Right cardiac atrium (tissue), 5 donors: ENCODE results near the gene GIGYF2. TPM values are rescaled to one million over a fixed set of nuclear protein-coding genes. Genes with fewer than 3 reads are reported as not detected.

Source experiments
- ATAC-seq, 2 donors: fragments of 200-7000 bp; cut with Tn5 transposase; one replicate each; pipeline versions ENCODE4 v1.8.0 to v1.9.1; 2020; ENCODE audit warnings: moderate library complexity in 2 of 2, mild to moderate bottlenecking in 1 of 2
- DNase-seq, 3 donors: peaks; one replicate each; pipeline ENCODE4 v3.0.0-alpha.2; 2020
- H3K27ac ChIP-seq: one replicate; pipeline ENCODE4 v1.5.1; 2013; ENCODE audit warnings: mild to moderate bottlenecking, low read length, control low read depth, moderate library complexity
- H3K27me3 ChIP-seq: one replicate; pipeline ENCODE4 v1.6.1; 2013; ENCODE audit not compliant: control insufficient read depth, insufficient read depth
- H3K4me1 ChIP-seq: one replicate; pipeline ENCODE4 v1.6.1; 2013; ENCODE audit warnings: low read length; ENCODE audit not compliant: control insufficient read depth, insufficient read depth
- H3K4me3 ChIP-seq: one replicate; pipeline ENCODE4 v1.5.1; 2013; ENCODE audit warnings: low read length, control low read depth
- H3K9me3 ChIP-seq: one replicate; pipeline ENCODE4 v1.6.1; 2013; ENCODE audit warnings: low read length; ENCODE audit not compliant: control insufficient read depth
- WGBS: extraction: QIAGEN DNeasy Blood & Tissue Kit; methylation state at CpG from one replicate; pipeline ENCODE4 v1.1.7; 2013; 5-methylcytosine and 5-hydroxymethylcytosine counted together
- intact Hi-C, 4 donors: fragments of 100-400 bp; cut with DNase I; formaldehyde crosslinking; loops; one replicate each; pipeline versions ENCODE4 v1.11.0 to v1.14.0; 2022 to 2023
- polyA plus RNA-seq: library from polyadenylated mRNA; stranded (reverse); fragments of 200-250 nt; gene quantifications from one replicate; pipeline ENCODE4 v1.2.3, GENCODE V29; 2013
- total RNA-seq, 4 donors: library from RNA; stranded (reverse); fragmentation: NEBNext Ultra II Directional; extraction: Animal tissue kit (Norgen Biotek cat#: 25700); gene quantifications; one replicate each; pipeline ENCODE4 v1.2.1, GENCODE V29; 2021
- donor health status: healthy with polysubstance abuse.
- donor health status: DM: no; HTN: yes; CAD: no.
- donor health status: DM: no; HTN: no; CAD: no.
- donor health status: DM: no; HTN: yes; CAD: no; lungs with severe emphysema.
- donor health status: DM: yes; HTN: yes; CAD: no.

The GIGYF2 gene
- total and polyA plus RNA-seq, 5 donors, result 21.6 to 68.2 (median 61.3) TPM

- H3K9me3 ChIP-seq, result no peaks in the 10 kb centered on the region
These were observed 176.3 kb downstream of the GIGYF2 start for GRCh38 chr2:232873292-232873908.

DNA sequence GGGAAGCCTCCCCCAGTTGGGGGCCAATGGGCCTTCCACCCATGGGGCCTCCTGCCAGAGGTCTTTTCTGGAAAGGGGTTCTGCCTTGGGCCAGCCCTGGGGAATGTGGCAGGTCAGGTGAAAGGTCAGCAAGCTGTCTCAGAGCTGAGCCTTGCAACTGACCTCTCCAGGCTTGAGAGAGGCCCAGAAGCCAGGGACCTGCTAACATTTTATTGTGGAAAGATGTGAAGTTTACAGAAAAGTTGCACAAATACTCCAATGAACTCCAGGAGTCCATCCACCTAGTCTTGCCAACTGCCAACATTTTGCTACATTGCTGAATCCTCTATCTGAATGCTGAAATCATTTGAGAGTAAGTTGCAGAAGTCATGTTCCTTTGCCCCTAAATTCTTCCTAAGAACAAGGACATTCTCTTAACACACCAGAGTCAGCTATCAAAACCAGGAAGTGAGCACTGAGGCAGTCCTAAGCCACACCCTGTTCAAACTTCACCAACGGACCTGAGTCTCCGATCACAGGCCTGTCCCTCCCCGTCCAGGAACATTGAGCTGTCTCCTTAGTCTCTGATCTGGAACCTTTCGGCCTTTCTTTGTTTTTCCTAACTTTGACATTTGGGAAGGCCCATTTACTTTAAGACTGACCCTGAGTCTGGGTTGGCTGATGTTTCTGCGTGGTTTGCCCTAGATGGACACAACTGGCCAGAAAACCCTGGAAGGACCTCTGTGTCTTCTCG is 176.9 kb downstream of the GIGYF2 start:
- Histone ChIP-seq H3K9me3 (no peaks in the 10 kb centered on the region), H3K4me3 (no peak overlapping the region), H3K27ac (no peak overlapping the region), H3K27me3 (no peaks in the 10 kb centered on the region), H3K4me1 (no peaks in the 10 kb centered on the region)
- no peak for DNase-seq
- intact Hi-C loops, result loop anchor here in 1 of 4 donors (10.0 kb wide), 1 partner anchor 381 kb away; the partner anchor contains the start of gene ATG16L1
- 81% methylated on average over 6 of the region's 6 CpGs for WGBS
- no peak for ATAC-seq

More at GRCh38 chr2:232873292-232873908, 176.3 kb downstream of the GIGYF2 start:
- Histone ChIP-seq H3K27ac (no peak overlapping the region), H3K4me1 (no peaks in the 10 kb centered on the region), H3K4me3 (no peak overlapping the region), H3K27me3 (no peaks in the 10 kb centered on the region)
- intact Hi-C loops, result loop anchor here in 1 of 4 donors (10.0 kb wide), 1 partner anchor 381 kb away; the partner anchor contains the start of gene ATG16L1
- WGBS, result 94% methylated on average over 14 of the region's 14 CpGs
- no peak for ATAC-seq
- no peak for DNase-seq

GRCh38 chr2:232874677-232875223 is 177.6 kb downstream of the GIGYF2 start:
- ATAC-seq (no peak), DNase-seq (no peak)
- Histone ChIP-seq H3K27ac (no peak overlapping the region), H3K4me3 (no peak overlapping the region), H3K9me3 (no peaks in the 10 kb centered on the region), H3K27me3 (no peaks in the 10 kb centered on the region), H3K4me1 (no peaks in the 10 kb centered on the region)
- intact Hi-C loops, result loop anchor here in 1 of 4 donors (10.0 kb wide), 1 partner anchor 380 kb away; the partner anchor contains the start of gene ATG16L1
- 93% methylated on average over 16 of the region's 16 CpGs for WGBS

GRCh38 chr2:232875256-232876121 is 178.4 kb downstream of the GIGYF2 start:
- H3K27ac ChIP-seq, result no peak overlapping the region
- no peak for DNase-seq

DNA sequence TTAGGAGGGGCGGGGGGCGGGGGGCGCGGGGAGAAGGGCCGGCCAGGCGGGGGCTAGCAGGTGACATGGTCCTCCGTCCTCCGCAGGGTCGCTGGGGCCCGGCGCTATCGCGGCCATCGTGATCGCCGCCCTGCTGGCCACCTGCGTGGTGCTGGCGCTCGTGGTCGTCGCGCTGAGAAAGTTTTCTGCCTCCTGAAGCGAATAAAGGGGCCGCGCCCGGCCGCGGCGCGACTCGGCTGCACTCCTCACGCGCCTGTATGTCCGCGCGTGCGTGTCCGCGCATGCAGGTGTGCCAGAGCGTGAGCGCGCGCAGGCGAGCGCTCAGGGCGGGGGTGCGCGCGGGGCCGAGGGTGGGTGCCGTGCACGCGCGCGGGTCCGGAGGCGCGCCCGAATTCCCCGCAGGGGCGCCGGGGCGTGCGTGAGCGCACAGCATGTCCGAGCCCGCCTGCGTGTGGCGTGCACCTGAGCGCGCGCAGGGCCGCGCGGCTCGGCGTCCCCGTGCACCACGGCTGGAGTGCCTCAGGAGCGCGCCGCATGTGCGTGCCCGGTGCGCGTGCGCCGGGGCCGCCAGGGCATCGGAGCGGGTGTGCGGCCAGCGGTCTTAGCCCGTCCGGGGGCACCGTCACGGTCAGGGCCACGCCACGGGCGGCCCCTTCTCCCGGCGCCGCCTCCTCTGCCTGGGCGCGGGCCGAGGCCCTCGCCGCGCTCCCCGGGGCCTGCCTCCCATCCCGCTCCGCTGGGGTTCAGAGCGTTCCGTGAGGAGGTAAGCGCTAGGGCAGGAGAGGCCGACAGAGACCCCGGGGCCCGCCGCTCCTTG is 179.2 kb downstream of the GIGYF2 start:
- ATAC-seq, result peak in 1 of 2 donors; percentile 17
- intact Hi-C loops, result loop anchor here in 1 of 4 donors (10.0 kb wide), 1 partner anchor 378 kb away; the partner anchor contains the start of gene ATG16L1

More at GRCh38 chr2:232875256-232876121, 178.4 kb downstream of the GIGYF2 start:
- peak overlapping the region; percentile 45 for H3K4me3 ChIP-seq
- WGBS, result 20% methylated on average over 37 of the region's 37 CpGs
- H3K9me3 ChIP-seq, result no peaks in the 10 kb centered on the region
- no peaks in the 10 kb centered on the region for H3K4me1 ChIP-seq
- ATAC-seq, result no peak
- intact Hi-C loops, result loop anchor here in 1 of 4 donors (10.0 kb wide), 1 partner anchor 379 kb away; the partner anchor contains the start of gene ATG16L1
- no peaks in the 10 kb centered on the region for H3K27me3 ChIP-seq

DNA sequence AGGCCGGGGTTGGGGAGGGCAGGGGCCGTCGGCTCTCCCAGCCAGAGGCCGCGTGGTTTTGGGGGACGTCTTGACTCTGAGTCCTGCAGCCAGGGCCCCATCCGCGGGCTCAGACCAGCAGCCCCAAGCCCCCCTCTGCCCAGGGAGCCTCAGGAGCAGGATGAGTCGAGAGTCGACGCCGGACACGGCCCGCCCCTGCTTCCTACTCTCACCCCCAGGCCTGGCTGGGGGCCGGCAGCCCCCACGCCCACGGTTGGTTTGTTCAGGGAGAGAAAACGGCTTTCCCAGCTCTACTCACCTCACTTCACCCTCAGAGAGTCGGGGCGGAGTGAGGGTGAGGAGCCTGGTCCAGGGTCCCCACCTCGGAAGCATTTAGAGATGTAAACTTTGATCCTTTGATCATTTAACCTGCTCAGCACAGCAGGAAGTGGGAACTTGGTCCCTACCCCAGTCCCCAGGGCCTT is 179.9 kb downstream of the GIGYF2 start:
- DNase-seq (no peak), ATAC-seq (no peak)
- H3K27me3 ChIP-seq, result no peaks in the 10 kb centered on the region
- WGBS, result 26% methylated on average over 21 of the region's 21 CpGs
- intact Hi-C loops, result loop anchor here in 1 of 4 donors (10.0 kb wide), 1 partner anchor 378 kb away; the partner anchor contains the start of gene ATG16L1
- H3K9me3 ChIP-seq, result no peaks in the 10 kb centered on the region
- H3K4me1 ChIP-seq, result no peaks in the 10 kb centered on the region
- peak overlapping the region; percentile 45 for H3K4me3 ChIP-seq
- no peak overlapping the region for H3K27ac ChIP-seq

More for the DNA sequence above, 179.2 kb downstream of the GIGYF2 start:
- H3K4me1 ChIP-seq, result no peaks in the 10 kb centered on the region
- WGBS, result 1% methylated on average over 115 of the region's 119 CpGs
- H3K4me3 ChIP-seq, result peak overlapping the region; percentile 45
- no peak for DNase-seq
- H3K27ac ChIP-seq, result no peak overlapping the region
- H3K9me3 ChIP-seq, result no peaks in the 10 kb centered on the region
- no peaks in the 10 kb centered on the region for H3K27me3 ChIP-seq

DNA sequence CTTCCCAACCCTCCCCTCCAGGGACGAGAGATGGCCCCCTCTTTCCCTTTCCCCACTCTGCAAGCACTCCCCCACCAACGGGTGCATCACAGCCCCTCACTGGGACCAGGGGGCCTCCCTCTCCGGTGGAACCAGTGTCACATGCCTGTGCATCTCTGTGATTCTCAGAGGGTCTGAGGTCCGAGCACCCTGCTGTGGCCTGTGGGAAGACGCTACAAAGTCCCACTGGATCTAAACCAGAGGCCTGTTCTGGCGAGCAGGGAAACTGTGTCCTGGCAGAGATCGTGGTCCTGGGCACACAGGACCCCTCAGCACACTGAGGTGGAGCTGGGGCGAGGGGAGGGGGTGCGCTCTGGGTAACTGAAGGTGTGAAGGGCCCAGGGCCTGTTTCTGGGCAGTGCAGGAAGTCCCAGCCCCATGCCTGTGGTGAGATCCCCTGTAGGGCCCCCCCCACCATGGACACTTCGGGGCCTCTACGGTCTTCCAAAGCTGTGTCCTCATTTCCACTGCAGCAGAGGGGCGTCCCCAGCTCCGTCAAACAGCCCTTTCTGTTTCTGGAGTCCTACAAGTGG is 180.9 kb downstream of the GIGYF2 start:
- H3K4me3 ChIP-seq, result no peak overlapping the region
- H3K27me3 ChIP-seq, result no peaks in the 10 kb centered on the region
- no peak for ATAC-seq
- H3K4me1 ChIP-seq, result no peaks in the 10 kb centered on the region
- H3K9me3 ChIP-seq, result no peaks in the 10 kb centered on the region
- no peak overlapping the region for H3K27ac ChIP-seq
- 95% methylated on average over 13 of the region's 13 CpGs for WGBS
- intact Hi-C loops, result loop anchor here in 1 of 4 donors (10.0 kb wide), 1 partner anchor 377 kb away; the partner anchor contains the start of gene ATG16L1
- no peak for DNase-seq

- Histone ChIP-seq H3K9me3 (no peaks in the 10 kb centered on the region), H3K27ac (no peak overlapping the region), H3K4me1 (no peaks in the 10 kb centered on the region), H3K27me3 (no peaks in the 10 kb centered on the region), H3K4me3 (no peak overlapping the region)
- ATAC-seq (no peak), DNase-seq (no peak)
- intact Hi-C loops, result loop anchor here in 1 of 4 donors (10.0 kb wide), 1 partner anchor 376 kb away; the partner anchor contains the start of gene ATG16L1
- WGBS, result 88% methylated on average over 20 of the region's 20 CpGs
These were observed 181.9 kb downstream of the GIGYF2 start for GRCh38 chr2:232878855-232879617.
